GM12873 (cell line): ENCODE measurements around the gene NACC2.

Experiments used
- CTCF ChIP-seq: IDR thresholded peaks from 2 replicates; pipeline ENCODE4 v1.5.1; 2012; ENCODE audit warnings: low read depth, mild to moderate bottlenecking, moderate library complexity, low read length, control low read depth; ENCODE audit not compliant: insufficient read depth; ENCODE audit errors: missing control alignments

Gene NACC2

GRCh38 chr9:136095070-136096058 lies at the start of gene NACC2:
Gene NACC2, minus strand, starts transcription at chr9:136095289. Its CDS starts 44,768 bp downstream, at chr9:136050521.
- no peak for TF ChIP-seq CTCF

- TF ChIP-seq CTCF: no peak
These were observed 49.4 kb upstream of the NACC2 start for GRCh38 chr9:136144450-136144849.

GRCh38 chr9:136143215-136144001 lies 48.3 kb upstream of the NACC2 start:
- peak; percentile 41 for TF ChIP-seq CTCF

- TF ChIP-seq CTCF: no peak
These were observed 47.7 kb upstream of the NACC2 start for GRCh38 chr9:136142859-136143214.

- TF ChIP-seq CTCF: no peak
These were observed 47.3 kb upstream of the NACC2 start for GRCh38 chr9:136142414-136142796.

GRCh38 chr9:136141682-136142413 lies 46.8 kb upstream of the NACC2 start:
- TF ChIP-seq CTCF: no peak
